Stimulated activated CD8-positive, alpha-beta memory T cell treated with anti-CD3 and anti-CD28 coated beads, Interleukin-4, amount 100 ng/mL, for 48 hours (primary cell): Measurements from ENCODE around the gene GLCCI1.

Experiments used
- DNase-seq: peaks from one replicate; pipeline ENCODE4 v3.0.0-alpha.2; 2020

Gene GLCCI1

DNA sequence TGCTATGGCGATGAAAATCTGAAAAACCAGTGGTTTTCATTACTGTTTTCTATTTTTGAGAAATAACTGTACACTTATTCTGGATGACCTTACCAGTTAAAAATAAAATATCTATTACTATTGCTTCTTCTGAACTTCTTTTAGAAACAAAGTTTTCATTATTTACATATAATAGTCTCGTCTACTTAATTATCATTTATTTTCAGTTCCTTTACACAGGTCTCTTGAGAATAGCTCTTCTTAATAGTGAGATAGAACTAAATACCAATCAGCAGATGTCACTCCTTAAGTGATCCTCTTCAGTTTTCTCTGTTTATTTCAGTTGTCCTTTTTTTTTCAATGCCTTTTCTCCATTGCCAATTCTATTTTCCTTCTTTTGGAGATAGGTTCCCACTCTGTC lies 4.3 kb upstream of the GLCCI1 start:
- no peak for DNase-seq

DNA sequence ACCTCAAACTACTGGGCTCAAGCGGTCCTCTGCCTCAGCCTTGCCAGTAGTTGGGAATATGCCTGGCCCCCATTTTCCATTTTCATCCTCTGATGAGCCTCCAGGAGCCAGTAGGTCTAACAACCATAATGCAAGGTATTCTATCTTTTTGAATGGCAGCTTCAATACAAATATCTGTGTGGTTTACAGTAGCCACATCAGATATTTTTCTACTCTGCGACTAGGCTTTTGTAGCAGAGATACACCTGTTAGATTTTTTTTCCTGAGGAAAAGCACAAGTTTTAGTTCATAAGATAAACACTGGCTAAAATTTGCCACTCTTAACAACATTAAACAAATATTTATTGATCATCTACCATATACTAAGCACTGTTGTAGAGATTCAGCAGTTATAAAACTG lies 3.9 kb upstream of the GLCCI1 start:
- DNase-seq = no peak

DNA sequence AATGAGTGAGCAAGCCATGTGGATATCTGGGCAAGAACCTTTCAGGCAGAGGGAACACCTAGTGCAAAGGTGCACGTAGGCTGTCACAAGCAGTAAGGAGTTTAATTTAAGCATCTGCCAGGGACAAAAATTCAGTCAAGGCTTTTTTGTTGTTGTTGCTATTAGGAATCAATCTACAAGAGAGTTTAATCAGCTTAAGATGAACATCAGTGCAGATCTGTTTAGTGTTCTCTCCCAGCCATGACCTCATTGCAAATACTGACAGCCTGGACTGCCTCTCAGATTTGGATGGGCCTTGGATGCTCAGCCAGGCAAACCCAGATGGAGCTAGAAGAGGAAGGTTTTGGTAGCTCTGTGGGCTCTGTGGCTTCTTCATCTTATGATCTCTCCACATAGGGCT lies 3.3 kb upstream of the GLCCI1 start:
- no peak for DNase-seq

DNA sequence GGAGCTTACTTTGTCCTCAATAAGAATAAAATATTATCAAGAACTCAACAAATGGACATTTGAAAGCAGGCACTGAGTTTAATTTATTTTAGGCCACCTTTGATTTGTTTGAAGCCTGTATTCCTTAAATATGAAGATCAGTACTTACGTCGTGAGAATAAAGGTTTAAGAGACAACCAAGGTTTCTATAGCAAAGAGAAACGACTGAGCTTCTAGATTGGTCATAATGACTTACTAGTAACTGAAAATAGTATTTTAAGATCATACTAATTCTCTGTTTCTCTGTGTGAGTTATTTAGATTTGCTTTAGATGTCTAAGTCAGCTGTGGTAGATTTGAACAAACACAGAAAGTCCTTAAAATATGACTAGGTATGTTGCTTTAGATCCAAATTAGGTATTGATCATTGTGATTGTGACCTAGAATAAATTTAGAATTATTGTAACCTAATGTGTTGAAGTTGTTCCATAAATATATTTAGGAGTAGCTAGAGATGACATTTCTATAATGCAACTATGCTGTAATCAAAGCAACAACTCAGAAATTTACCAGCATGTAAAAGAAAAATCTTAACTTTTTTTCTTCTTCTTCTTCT lies 2.4 kb upstream of the GLCCI1 start:
- no peak for DNase-seq

DNA sequence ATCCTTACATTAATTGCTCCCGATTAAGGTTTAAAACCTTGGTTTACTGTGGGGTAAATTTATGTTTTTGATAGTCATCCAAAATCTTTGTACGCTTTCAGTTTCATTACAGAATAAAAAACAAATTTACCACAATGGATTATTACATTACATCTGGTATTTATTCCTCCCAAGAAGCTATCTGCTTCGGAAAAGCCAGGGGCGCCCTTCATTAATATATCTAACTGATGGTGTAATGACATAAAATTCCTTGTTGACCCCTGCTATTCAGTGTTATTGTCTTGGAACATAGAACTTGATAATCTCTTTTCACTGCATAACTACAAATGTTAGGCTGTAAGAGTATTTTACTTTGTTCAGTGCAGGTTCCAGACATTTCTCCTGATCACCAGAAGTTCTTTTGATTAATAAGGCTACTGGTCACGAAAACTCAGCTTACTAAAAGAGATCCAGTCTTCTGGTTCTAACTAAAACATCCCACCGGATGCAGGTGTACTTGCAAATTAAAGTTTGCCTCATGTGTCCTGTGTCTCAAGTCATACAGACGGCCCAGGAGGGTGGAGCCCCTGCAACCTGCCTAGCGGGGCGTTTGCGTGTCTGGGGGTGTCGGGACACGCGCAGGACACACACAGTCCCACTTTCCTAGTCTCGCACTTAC lies 581 bp upstream of the GLCCI1 start:
- no peak for DNase-seq

DNA sequence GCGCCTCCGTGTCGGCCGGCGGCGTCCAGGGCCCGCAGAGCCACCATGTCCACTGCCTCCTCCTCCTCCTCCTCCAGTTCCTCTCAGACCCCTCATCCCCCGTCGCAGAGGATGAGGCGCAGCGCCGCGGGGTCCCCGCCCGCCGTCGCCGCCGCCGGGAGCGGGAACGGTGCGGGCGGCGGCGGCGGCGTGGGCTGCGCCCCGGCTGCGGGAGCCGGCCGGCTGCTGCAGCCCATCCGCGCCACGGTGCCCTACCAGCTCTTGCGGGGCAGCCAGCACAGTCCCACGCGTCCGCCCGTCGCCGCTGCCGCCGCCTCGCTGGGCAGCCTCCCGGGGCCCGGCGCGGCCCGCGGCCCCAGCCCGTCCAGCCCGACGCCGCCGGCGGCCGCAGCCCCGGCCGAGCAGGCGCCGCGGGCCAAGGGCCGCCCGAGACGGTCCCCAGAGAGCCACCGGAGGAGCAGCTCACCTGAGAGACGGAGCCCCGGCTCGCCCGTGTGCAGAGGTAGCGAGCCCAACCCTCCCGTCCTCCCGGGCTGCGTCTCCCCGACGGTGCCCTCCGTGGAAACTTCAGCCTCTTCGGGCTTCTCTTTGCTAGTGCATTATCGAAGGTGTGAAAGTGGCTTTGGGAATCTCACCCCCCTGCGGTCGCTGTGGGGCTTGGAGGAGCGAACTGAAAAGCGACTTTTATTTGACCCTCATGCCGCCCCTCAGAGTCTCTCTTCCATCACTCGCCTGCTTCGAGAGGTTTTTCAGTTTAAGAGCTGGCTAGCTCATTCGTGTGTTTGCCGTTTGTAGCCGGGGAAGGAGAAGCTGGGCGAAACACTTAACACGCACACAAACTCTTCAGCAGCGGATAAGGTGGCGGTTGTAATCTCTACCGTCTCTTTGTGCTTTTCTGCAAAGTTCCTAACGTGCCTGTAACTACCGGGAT lies 975 bp downstream of the GLCCI1 start:
- DNase-seq = peak; percentile 62

DNA sequence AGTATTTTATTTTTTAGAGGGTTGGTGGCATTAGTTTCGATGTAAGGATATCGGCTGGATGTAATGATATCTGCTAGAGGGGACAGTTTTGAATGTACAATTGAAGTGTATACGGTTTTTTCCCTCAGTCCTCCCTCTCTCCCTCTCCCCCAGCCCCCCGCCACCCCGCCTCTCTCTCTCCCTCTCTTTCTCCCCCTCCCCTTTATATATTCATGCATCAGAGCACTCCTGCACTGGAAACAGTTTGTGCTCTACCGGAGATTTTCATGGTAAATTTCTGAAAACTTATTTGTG lies 1.6 kb downstream of the GLCCI1 start:
- no peak for DNase-seq

DNA sequence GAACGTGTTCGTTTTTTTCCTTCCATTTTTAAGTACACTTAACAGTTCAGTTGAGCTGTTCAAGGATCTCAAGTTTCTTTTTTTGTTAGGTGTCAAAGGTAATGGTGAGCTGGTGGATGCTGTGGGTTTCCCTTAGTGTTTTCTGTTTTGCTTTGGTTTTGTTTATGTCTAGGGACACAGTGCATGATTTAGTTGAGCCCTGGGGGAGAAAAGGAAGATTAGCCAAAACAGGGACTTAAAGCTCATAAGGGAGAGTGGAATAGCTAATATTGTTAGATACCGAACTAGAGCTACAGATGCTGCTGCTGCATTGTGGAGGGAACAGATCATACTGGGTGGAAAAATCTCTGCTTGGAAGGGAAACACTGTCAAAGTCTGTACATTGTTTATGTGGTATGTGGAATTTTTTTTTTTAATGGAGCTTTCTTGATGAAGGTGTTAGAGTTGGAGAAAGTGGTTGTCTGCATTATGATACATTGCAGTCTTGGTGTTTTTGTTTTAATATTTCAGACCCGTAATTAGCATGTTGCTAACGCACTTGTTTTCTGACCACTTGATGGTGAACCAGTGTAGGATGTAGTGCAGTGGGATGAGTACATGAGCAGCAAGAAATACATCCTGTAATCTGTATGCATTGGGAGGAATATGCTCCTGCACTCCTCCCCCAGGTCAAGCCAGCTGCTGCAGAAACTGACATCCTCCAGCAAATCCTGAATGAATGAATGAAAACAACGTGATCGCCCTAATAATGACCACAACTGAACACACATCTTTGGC lies 2.1 kb downstream of the GLCCI1 start:
- no peak for DNase-seq

DNA sequence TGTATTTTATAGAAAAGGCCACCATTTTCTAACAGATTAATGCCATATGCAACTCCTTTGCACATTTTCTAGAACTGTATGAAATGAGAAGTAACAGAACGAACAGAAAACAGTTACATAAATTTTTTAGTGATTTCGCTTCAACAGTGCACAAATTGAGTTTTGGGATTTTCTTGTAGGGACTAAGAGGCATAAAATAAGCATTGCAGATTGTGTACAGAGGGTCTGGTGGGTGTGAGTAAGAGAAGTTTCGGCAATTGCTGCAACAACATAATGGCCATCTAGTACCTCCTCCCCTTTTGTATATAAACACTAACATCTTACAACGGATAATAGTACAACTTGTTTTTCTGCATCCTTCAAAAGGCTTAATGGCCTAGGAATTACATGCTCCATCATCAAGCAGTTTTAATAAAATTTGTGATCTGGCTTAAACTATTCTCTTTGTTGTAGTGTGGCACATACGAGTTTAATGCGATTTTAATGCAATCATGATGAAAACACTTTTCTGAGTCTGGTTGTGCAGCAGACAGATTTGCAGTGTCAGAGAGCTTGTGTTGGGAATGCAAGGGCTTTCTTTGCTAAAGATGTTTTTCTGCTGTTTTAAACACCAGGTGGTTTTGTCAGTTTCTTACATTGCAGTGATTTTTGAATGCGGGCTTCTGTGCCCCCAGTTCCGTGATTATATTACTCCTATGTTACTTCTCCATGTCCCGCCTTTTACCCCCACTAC lies 2.9 kb downstream of the GLCCI1 start:
- no peak for DNase-seq

DNA sequence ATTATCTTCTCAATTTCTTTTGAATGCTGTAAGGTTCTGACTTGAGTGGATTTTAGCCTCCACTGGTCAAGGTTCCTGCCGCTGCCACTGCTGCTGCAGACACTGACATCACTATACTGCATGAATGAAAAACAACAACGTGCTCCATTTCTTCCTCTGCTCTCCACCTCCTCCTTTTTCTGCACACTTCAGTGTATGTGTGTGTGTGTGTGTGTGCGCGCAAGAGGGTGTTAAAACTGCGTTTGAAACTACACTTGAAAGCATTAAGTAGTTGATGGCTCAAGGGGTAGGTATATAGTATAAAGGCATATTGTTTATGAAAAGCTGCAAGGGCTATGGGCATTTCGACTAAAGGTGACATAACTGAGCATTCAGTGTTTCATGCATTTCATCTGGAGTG lies 3.5 kb downstream of the GLCCI1 start:
- no peak for DNase-seq

DNA sequence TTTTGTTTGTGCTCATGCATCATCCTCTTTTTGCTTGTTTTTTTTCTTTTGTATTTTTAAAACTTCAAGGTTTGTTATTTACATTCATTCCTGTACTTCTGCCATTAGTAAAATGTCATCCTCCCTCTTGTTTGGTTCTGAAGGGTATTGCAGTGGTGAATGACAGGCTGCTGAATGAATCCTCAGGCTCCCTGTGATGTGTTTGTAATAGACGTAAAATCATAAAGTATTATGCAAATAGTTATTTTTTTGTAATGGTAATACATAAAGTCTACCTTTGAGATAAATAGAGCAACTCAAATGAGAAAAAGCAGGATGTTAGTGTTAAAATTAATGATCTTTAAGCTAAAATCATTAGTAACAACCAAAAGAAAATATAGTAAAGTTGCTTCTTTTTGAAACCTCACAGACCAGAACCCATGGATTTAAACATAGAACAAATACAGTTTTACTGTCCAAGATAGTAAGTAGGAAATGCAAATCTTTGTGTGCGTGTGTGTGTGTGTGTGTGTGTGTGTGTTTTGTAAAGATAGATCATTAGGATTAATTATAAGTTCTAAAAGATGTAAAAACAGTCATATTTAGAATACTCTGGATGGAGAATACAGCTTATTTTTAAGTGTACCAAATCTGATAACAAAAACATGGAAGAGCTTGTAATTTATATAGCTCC lies 4.5 kb downstream of the GLCCI1 start:
- no peak for DNase-seq

DNA sequence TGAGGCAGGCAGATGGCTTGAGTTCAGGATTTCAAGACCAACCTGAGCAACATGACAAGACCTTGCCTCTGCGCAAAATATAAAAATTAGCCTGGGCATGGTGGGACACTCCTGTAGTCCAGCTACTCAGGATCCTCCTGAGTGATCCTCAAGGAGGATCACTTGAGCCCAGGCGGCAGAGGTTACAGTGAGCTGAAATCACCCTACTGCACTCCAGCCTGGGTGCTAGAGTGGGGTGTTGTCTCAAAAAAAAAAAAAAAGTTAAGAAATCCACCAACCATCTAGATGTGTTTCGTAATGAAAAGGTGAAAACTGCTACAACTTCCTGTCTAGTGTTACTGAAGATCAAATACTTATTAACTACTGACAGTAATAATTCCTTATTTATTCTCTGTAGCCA lies 8.1 kb downstream of the GLCCI1 start:
- DNase-seq = no peak

DNA sequence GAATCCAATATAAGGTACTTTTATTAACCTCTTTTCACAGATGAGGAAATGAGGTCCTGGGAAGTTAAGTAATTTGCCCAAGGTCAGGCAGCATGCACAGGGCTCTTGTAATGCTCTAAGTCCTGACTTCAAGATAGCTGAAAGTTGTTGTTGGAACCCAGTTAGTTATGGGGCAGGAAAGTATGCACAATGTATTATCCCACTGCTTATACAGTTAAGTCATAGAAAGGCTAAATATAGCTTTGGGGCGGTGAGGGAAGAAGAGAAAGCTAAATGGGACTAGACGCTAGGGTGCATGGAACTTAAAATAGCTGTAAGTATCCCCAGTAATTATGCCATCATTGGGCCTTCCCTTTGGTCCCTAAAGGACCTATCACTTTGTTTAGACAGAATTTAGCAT lies 9.2 kb downstream of the GLCCI1 start:
- no peak for DNase-seq

DNA sequence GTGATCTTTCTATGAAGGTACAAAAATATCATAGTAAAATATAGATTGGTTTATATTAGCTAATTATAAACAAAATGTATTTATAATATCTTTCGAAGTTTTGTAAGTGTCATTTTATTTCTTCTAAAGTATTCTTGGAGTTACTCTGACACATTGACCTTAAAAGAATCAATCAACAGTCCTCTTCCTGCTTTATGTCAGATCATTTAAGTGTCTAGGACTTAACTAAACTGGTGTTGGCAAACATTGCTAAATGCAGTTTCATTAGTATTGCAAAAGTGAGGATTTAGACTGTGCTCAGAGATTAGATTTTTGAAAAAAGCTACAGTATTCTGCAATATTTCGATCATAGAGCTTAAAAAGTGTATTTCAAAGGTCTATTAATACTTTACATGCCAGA lies 10.3 kb downstream of the GLCCI1 start:
- no peak for DNase-seq

DNA sequence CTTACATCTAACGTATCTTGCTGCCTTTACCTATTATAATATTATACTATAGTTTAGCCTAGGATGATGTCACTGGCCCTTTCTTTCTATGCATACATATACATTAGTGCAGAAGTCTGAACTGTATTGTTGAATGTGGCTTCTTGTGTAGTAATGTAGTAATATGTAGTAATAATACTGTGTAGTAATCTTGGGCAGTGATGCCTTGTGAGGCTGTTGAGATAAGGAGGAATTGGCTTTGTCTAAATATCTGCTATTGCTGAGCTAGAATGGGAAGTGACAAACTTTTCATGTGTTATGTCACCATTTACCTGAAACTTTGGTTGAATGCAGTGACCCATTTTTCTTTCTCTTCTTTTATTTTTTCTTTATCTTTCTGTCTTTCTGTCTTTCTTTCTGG lies 11.0 kb downstream of the GLCCI1 start:
- no peak for DNase-seq

DNA sequence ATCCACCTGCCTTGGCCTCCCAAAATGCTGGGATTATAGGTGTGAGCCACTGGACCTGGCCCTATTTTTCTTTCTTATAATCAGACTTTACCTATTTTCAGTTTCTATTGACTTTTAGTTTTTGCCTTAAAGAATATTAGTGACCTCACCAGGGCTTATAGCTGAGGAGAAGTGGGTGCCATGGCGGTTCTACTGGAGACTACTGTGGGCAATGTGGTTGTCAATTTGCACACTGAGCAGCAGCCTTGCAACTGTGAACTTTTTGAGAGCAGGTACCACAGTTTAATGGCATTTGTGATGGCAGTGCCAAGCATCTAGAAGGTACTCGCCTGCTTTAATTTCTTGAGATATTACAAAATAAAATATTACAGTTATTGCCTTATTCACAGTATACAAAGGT lies 11.5 kb downstream of the GLCCI1 start:
- DNase-seq = no peak

DNA sequence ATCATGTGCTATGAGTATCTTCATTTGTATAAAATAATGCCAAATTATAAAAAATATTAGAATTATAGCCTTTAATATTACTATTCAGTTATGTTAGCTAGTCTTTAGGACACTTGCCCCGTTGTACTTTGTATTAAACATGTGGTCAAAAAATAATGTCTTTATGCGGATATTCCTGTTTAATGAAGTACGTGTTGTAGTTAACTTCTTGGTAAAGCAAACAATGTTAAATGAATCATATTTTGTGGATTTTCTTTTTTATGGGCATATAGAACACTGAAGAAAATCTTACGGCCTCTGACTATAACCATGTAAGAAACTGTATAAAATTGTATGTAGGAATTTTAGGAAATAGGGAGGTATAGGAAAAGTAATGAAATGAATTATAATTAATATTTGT lies 14.3 kb downstream of the GLCCI1 start:
- DNase-seq = no peak

DNA sequence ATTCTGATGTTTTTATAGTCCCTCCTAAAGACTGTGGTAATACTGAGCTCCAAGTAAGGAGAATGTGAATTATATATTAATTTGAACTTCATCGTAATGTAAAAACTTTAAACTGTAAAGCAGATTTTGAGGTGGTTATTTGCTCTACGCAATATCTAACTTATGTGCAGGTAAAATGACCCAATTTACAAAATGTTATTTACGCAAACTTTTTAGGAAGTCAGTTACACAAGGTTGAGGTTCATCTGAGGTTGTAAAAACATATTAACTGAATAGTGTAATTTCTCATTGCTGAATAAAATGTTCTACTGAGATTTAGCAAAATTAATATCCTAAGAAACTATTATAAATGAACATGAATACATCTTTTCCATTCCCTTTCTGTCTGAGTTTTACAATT lies 15.8 kb downstream of the GLCCI1 start:
- no peak for DNase-seq

DNA sequence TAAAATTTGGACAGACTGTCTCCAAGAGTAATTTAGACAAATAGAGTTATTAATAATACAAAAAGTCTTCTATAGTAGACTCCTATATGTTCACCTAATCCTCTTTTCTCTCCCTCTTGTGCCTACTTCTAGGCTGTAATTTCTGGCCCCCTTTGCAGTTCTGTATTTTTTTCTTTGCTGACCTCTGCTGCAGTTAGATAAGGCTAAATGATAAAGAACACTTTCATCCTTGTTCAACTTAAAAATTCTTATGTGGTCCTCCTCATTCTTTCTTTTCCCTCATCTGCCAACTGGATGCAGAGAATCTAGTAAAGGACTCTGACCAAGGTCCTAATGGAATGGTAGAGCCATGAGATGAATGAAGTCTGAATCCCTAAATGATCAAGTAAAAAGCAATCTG lies 20.1 kb downstream of the GLCCI1 start:
- DNase-seq = no peak

DNA sequence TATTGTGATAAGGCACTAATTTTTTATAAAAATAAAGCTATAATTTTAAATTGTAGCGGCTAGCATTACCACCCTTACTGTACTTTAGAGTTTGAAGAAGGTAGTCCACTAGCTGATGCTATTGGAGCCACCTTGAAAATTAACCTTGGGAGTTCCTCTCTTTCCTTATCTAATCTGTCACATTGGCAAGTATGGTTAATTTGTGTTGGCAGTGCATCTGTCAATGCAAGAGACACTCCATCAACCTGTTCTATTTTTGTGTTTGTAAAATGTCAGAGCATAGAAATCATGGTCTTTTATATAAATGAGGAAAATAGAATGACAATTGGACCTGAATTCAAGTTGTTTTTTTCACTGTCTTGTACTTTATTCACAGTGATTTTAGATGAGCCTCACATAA lies 20.5 kb downstream of the GLCCI1 start:
- DNase-seq = no peak

DNA sequence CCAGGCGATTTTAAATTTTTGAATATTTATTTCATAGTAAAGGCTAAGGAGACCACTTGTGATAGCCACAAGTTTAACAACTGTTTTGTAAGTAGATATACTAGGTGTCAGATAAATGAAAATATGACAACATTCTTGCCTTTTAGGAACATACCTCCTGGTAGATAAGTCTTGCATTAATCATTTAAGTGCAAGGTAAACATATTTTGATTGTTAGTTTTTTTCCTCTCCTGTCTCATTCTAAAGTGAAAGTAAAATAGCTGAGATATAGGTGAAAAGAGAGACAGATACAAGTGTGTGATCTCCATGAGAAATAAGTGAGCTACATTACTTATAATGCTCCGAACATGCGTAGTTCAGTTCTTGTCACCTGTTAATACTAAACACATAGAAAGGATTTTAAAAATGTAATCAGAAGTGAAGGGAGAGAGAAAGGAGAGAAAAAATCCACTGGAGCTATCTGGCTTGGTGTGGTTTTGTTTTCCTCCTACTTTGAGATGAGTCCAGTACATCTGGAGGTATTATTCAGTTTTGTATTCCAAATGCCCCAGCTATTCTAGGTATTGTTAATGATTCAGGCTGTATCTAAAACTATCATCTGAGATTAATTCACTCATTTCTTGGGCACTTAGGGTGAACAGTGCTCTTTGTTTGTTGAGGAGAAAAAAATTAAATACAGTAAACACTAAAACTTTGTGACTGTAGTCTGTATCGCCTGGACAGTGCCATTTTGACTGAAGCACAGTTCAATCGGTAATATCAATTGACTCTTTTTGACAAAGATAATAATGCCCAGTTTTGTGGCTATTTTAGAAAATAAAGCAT lies 21.2 kb downstream of the GLCCI1 start:
- no peak for DNase-seq

DNA sequence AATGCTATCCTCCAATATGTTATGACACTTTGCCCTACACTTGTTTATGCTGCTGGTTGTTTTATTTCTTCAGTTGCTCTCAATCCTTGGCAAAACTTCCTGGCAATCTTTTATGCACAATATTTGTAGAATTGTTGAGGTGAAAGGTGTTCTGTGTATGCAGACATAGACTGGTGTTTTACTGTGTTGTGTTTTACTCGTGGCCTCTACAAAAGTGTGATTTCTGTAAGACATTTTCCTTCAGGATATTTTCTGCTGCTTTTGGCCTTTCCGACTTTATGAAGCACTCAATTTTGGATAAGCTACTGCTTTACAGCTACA lies 21.8 kb downstream of the GLCCI1 start:
- DNase-seq = no peak
